GM12878 (cell line): ENCODE results near the gene EHMT2. TPM values are rescaled to one million over a fixed set of nuclear protein-coding genes. Genes with fewer than 3 reads are reported as not detected.

Experiments
- CHD4 ChIP-seq: fragments of 200-600 bp; sonication (generic); IDR thresholded peaks from 2 replicates; pipeline ENCODE4 v1.6.1; 2016; ENCODE audit warnings: mild to moderate bottlenecking
- LARP7 ChIP-seq: fragments of 450-650 bp; IDR thresholded peaks from 2 replicates; pipeline ENCODE4 v1.6.1; 2017; ENCODE audit warnings: mild to moderate bottlenecking
- MLLT1 ChIP-seq: fragments of 450-650 bp; IDR thresholded peaks from 2 replicates; pipeline ENCODE4 v1.6.1; 2016; ENCODE audit warnings: mild to moderate bottlenecking
- MTA2 ChIP-seq: fragments of 450-650 bp; IDR thresholded peaks from 2 replicates; pipeline ENCODE4 v1.6.1; 2016; ENCODE audit warnings: low read depth, mild to moderate bottlenecking, moderate library complexity
- MTA3 ChIP-seq: IDR thresholded peaks from 2 replicates; pipeline ENCODE4 v1.6.1; 2012; ENCODE audit warnings: low read length, inconsistent platforms, borderline replicate concordance
- NRF1 ChIP-seq: conservative IDR thresholded peaks from 2 replicates; pipeline ENCODE4 v1.6.1; 2011; ENCODE audit warnings: mild to moderate bottlenecking, low read depth, low read length, improper control_type of control experiment
- PKNOX1 ChIP-seq: fragments of 450-650 bp; IDR thresholded peaks from 2 replicates; pipeline ENCODE4 v1.6.1; 2016; ENCODE audit warnings: mild to moderate bottlenecking
- PML ChIP-seq: IDR thresholded peaks from 2 replicates; pipeline ENCODE4 v1.6.1; 2012; ENCODE audit warnings: low read length, inconsistent platforms
- PRDM15 ChIP-seq: fragments of 450-650 bp; formaldehyde crosslinking; IDR thresholded peaks from 2 replicates; pipeline ENCODE4 v1.4.0; 2020; ENCODE audit warnings: mild to moderate bottlenecking, moderate library complexity
- RAD21 ChIP-seq: IDR thresholded peaks from 2 replicates; pipeline ENCODE4 v1.6.1; 2011; ENCODE audit warnings: mild to moderate bottlenecking, low read depth, low read length, moderate library complexity; ENCODE audit not compliant: insufficient read depth
- SIX5 ChIP-seq: IDR thresholded peaks from 2 replicates; pipeline ENCODE4 v1.6.1; 2011; ENCODE audit warnings: mild to moderate bottlenecking, low read depth, low read length, moderate library complexity; ENCODE audit not compliant: severe bottlenecking
- SMAD1 ChIP-seq: fragments of 450-650 bp; IDR thresholded peaks from 2 replicates; pipeline ENCODE4 v1.6.1; 2018; ENCODE audit warnings: mild to moderate bottlenecking, low read depth; ENCODE audit not compliant: partially characterized antibody
- SMAD5 ChIP-seq: IDR thresholded peaks from 2 replicates; pipeline ENCODE4 v1.6.1; 2016; ENCODE audit warnings: antibody characterized with exemption, low read depth
- TAF1 ChIP-seq: IDR thresholded peaks from 2 replicates; pipeline ENCODE4 v1.6.1; 2011; ENCODE audit warnings: mild to moderate bottlenecking, low read depth, low read length, borderline replicate concordance
- WRNIP1 ChIP-seq: IDR thresholded peaks from 2 replicates; pipeline ENCODE4 v1.6.1; 2011; ENCODE audit warnings: low read depth, low read length, improper control_type of control experiment, borderline replicate concordance
- polyA plus RNA-seq, 11 experiments: library from polyadenylated mRNA; depleted of rRNA in 4 of 11; unstranded in 6 of 11; stranded (reverse) in 5 of 11; fragments of >200 nt; fragmentation: Nextera tagmentation in 4 of 11; fragmentation: Illumina TruSeq in 1 of 11; extraction: Ambion mirVana in 4 of 11; extraction: Trizol in 1 of 11; gene quantifications; 1 replicate in 1 of 11; 2 replicates in 10 of 11; pipeline versions ENCODE4 v1.2.1 to v1.2.3, GENCODE V29; 2011 to 2016; ENCODE audit warnings: inconsistent platforms in 2 of 11, missing spikeins in 2 of 11, low read depth in 1 of 11
- total RNA-seq, 4 experiments: library from RNA; depleted of rRNA in 3 of 4; stranded (reverse); fragments of >200 nt in 3 of 4; fragmentation: Illumina TruSeq in 1 of 4; extraction: Trizol in 1 of 4; gene quantifications; 2 replicates each; pipeline versions ENCODE4 v1.2.1 to v1.2.3, GENCODE V29; 2013 to 2021
- TF ChIP-seq, protein P1 (sequence below), 3 experiments: IDR thresholded peaks in 2 of 3; conservative IDR thresholded peaks in 1 of 3; 2 replicates each; pipeline ENCODE4 v1.5.1; 2011; ENCODE audit warnings: low read depth in 3 of 3, low read length in 3 of 3, mild to moderate bottlenecking in 3 of 3, control low read depth in 2 of 3, moderate library complexity in 2 of 3, inconsistent platforms in 1 of 3, mixed read lengths in 1 of 3; ENCODE audit not compliant: control insufficient read depth in 2 of 3, insufficient read depth in 1 of 3; ENCODE audit errors: extremely low read depth in 1 of 3

Gene EHMT2
- total and polyA plus RNA-seq, 10 of the 15 experiments (the other 5 are each of a cell fraction or from before 2014, with no cell fraction given), result 1.7 to 53.2 (median 36.3) TPM

GRCh38 chr6:31862344-31863235 is 34.9 kb downstream of the EHMT2 start, which contains the start of gene NEU1 (continued):
- TF ChIP-seq PRDM15 (CRISPR knock-in tag) (no peak), PML (peak; percentile 96), SIX5 (no peak), CHD4 (no peak), SMAD1 (no peak), PKNOX1 (peak; percentile 93), MLLT1 (peak; percentile 15; the same call in 1 of the 2 replicates), LARP7 (peak; percentile 75), NRF1 (no peak), RAD21 (no peak), MTA2 (peak; percentile 30; the same call in 1 of the 2 replicates), WRNIP1 (no peak), SMAD5 (peak; percentile 91; the same call in 1 of the 2 replicates), MTA3 (no peak), TAF1 (peak; percentile 95)
- TF ChIP-seq, protein P1, sequence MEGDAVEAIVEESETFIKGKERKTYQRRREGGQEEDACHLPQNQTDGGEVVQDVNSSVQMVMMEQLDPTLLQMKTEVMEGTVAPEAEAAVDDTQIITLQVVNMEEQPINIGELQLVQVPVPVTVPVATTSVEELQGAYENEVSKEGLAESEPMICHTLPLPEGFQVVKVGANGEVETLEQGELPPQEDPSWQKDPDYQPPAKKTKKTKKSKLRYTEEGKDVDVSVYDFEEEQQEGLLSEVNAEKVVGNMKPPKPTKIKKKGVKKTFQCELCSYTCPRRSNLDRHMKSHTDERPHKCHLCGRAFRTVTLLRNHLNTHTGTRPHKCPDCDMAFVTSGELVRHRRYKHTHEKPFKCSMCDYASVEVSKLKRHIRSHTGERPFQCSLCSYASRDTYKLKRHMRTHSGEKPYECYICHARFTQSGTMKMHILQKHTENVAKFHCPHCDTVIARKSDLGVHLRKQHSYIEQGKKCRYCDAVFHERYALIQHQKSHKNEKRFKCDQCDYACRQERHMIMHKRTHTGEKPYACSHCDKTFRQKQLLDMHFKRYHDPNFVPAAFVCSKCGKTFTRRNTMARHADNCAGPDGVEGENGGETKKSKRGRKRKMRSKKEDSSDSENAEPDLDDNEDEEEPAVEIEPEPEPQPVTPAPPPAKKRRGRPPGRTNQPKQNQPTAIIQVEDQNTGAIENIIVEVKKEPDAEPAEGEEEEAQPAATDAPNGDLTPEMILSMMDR (IDR thresholded peaks at IDR 0.05 in 2 of 3, conservative IDR thresholded peaks at IDR 0.05 in 1 of 3; ENCODE audit: control insufficient read depth in 2 of 3, extremely low read depth in 1 of 3, insufficient read depth in 1 of 3, low read depth in 3 of 3, low read length in 3 of 3), result no peak
